Cerebellar cortex (tissue), 1 donor: ENCODE data around the gene QRSL1.
"Not testable (repeated sequence)": the region's sequence is repeated elsewhere in the genome, so short reads cannot be mapped to it uniquely, and the experiment has no call there.

Source experiments
- DNase-seq: peaks from one replicate; pipeline ENCODE4 v3.0.0-alpha.2; 2015; ENCODE audit warnings: low spot score

The QRSL1 gene

GRCh38 chr6:106677282-106677681 lies 47.9 kb downstream of the QRSL1 start:
- DNase-seq = no peak

GRCh38 chr6:106684011-106684410 lies 54.6 kb downstream of the QRSL1 start:
- DNase-seq = no peak

GRCh38 chr6:106685833-106686232 lies 56.5 kb downstream of the QRSL1 start:
- no peak for DNase-seq

- no peak for DNase-seq
Measured at GRCh38 chr6:106688177-106688951, 59.0 kb downstream of the QRSL1 start.

GRCh38 chr6:106692112-106692818 lies 62.9 kb downstream of the QRSL1 start:
- DNase-seq = no peak

- DNase-seq = no peak
Measured at GRCh38 chr6:106692819-106693208, 63.4 kb downstream of the QRSL1 start.

- no peak for DNase-seq
Measured at GRCh38 chr6:106693418-106693817, 64.0 kb downstream of the QRSL1 start.

- no peak for DNase-seq
Measured at GRCh38 chr6:106694343-106694742, 65.0 kb downstream of the QRSL1 start.

GRCh38 chr6:106700581-106700980 lies 71.2 kb downstream of the QRSL1 start:
- no peak for DNase-seq

GRCh38 chr6:106701201-106701600 lies 71.8 kb downstream of the QRSL1 start:
- not testable (repeated sequence) for DNase-seq

GRCh38 chr6:106702046-106702445 lies 72.7 kb downstream of the QRSL1 start:
- no peak for DNase-seq

- no peak for DNase-seq
Measured at GRCh38 chr6:106702451-106703110, 73.2 kb downstream of the QRSL1 start.

GRCh38 chr6:106704327-106704726 lies 74.9 kb downstream of the QRSL1 start:
- DNase-seq = no peak

- DNase-seq = no peak
Measured at GRCh38 chr6:106705156-106705555, 75.8 kb downstream of the QRSL1 start.

- DNase-seq = no peak
Measured at GRCh38 chr6:106710580-106710979, 81.2 kb downstream of the QRSL1 start.

GRCh38 chr6:106714281-106714680 lies 84.9 kb downstream of the QRSL1 start:
- DNase-seq = no peak

- no peak for DNase-seq
Measured at GRCh38 chr6:106715922-106716321, 86.5 kb downstream of the QRSL1 start.

- DNase-seq = no peak
Measured at GRCh38 chr6:106716966-106717365, 87.6 kb downstream of the QRSL1 start.
